ENCODE results near the gene LCK.
A peak's percentile ranks its signal among the peaks of the same experiment; 100 is the strongest.

Gene LCK

GRCh38 chr1:32250893-32251716 is at the start of gene LCK:
Gene LCK (plus strand): TSS chr1:32251265. CDS start chr1:32274330, 23,065 bp downstream.
- no peak for DNase-seq

GRCh38 chr1:32204943-32205361 is 46.1 kb upstream of the LCK start:
- no peak for DNase-seq

GRCh38 chr1:32205401-32206370 is 45.4 kb upstream of the LCK start, which contains the start of gene IQCC:
Gene IQCC (plus strand): TSS chr1:32205671. CDS start chr1:32205682, 11 bp downstream.
- peak; percentile 51 for DNase-seq

- DNase-seq: no peak
Measured at GRCh38 chr1:32208469-32208868, 42.6 kb upstream of the LCK start.

GRCh38 chr1:32208891-32209328 is 42.2 kb upstream of the LCK start, which contains the start of gene DCDC2B:
Gene DCDC2B (plus strand): TSS chr1:32209089. CDS start chr1:32209094, 5 bp downstream.
- peak; percentile 88 for DNase-seq

- DNase-seq: peak; percentile 53
Measured at GRCh38 chr1:32215629-32216480, 35.2 kb upstream of the LCK start.

GRCh38 chr1:32216566-32216965 is 34.5 kb upstream of the LCK start:
- no peak for DNase-seq

- DNase-seq: no peak
Measured at GRCh38 chr1:32219022-32219421, 32.0 kb upstream of the LCK start.

- DNase-seq: no peak
Measured at GRCh38 chr1:32220746-32221580, 30.1 kb upstream of the LCK start.

GRCh38 chr1:32221581-32221979 is 29.5 kb upstream of the LCK start:
- no peak for DNase-seq

- peak; percentile 47 for DNase-seq
Measured at GRCh38 chr1:32221980-32222755, 28.9 kb upstream of the LCK start, which contains the start of the genes EIF3I and TMEM234. Gene EIF3I (plus strand): TSS chr1:32222407. CDS start chr1:32222442, 35 bp downstream. Gene TMEM234 (minus strand): TSS chr1:32222353. CDS start chr1:32222322, 31 bp downstream.

- no peak for DNase-seq
Measured at GRCh38 chr1:32223683-32224082, 27.4 kb upstream of the LCK start.

GRCh38 chr1:32224285-32224684 is 26.8 kb upstream of the LCK start:
- no peak for DNase-seq

- DNase-seq: no peak
Measured at GRCh38 chr1:32228771-32229170, 22.3 kb upstream of the LCK start.

GRCh38 chr1:32231843-32232432 is 19.1 kb upstream of the LCK start:
- no peak for DNase-seq

GRCh38 chr1:32232558-32233304 is 18.3 kb upstream of the LCK start:
- no peak for DNase-seq

GRCh38 chr1:32234792-32235191 is 16.3 kb upstream of the LCK start:
- no peak for DNase-seq

- DNase-seq: no peak
Measured at GRCh38 chr1:32239337-32239736, 11.7 kb upstream of the LCK start.

- DNase-seq: no peak
Measured at GRCh38 chr1:32239790-32240139, 11.3 kb upstream of the LCK start.
